Mammary epithelial cell (primary cell): ENCODE measurements around the gene IFNL2.

Experiments used
- EZH2 ChIP-seq: IDR thresholded peaks from 2 replicates; pipeline ENCODE4 v1.6.1; 2012; ENCODE audit warnings: low read length, inconsistent platforms, borderline replicate concordance
- TF ChIP-seq, protein P1 (sequence below), 2 donors: IDR thresholded peaks in 1 of 2; conservative IDR thresholded peaks in 1 of 2; 2 replicates each; pipeline ENCODE4 v1.5.1; 2011 to 2012; ENCODE audit warnings: inconsistent platforms in 2 of 2, low read length in 2 of 2, mild to moderate bottlenecking in 2 of 2, control low read depth in 1 of 2, low read depth in 1 of 2; ENCODE audit not compliant: insufficient read depth in 1 of 2; ENCODE audit errors: extremely low read depth in 1 of 2

DNA sequence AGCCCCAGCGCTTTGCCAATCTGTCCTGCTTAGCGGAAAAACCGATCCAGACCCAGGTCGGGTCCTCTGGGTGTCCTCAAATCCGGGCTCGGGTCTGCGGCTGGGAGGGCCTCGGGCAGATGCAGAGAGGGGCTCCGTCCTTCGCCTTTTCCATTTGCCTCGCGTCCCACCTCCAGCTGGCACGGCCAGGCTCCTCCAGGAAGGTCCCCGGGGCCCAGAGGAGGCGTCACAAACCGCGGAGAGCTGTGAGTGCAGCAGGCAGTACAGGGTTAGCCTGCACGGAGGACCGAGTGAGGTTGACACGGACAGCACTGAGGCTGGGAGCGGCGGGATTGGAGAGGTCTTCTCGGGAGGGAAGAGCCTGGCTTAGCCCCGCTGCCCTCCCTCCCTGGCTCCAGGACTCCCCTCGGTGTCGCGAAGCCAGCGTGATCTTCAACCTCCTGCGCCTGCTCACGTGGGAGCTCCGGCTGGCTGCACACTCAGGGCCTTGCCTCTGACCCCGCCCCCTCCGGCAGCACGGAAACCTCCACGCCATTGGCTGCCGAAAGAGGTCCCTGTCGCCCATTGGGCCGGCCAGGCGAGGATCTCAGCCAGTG is 2.8 kb upstream of the IFNL2 start:
- TF ChIP-seq, protein P1, sequence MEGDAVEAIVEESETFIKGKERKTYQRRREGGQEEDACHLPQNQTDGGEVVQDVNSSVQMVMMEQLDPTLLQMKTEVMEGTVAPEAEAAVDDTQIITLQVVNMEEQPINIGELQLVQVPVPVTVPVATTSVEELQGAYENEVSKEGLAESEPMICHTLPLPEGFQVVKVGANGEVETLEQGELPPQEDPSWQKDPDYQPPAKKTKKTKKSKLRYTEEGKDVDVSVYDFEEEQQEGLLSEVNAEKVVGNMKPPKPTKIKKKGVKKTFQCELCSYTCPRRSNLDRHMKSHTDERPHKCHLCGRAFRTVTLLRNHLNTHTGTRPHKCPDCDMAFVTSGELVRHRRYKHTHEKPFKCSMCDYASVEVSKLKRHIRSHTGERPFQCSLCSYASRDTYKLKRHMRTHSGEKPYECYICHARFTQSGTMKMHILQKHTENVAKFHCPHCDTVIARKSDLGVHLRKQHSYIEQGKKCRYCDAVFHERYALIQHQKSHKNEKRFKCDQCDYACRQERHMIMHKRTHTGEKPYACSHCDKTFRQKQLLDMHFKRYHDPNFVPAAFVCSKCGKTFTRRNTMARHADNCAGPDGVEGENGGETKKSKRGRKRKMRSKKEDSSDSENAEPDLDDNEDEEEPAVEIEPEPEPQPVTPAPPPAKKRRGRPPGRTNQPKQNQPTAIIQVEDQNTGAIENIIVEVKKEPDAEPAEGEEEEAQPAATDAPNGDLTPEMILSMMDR (conservative IDR thresholded peaks at IDR 0.05 in 1 of 2, IDR thresholded peaks at IDR 0.05 in 1 of 2; ENCODE audit: extremely low read depth in 1 of 2, insufficient read depth in 1 of 2, low read depth in 1 of 2, low read length in 2 of 2), result no peak
- no peak for TF ChIP-seq EZH2
